Endothelial cell of umbilical vein (primary cell): Measurements from ENCODE around the gene CBY3. TPM values are rescaled to one million over a fixed set of nuclear protein-coding genes. Genes with fewer than 3 reads are reported as not detected.

Experiments
- BruUV-seq: library from RNA; stranded (reverse); fragments of 400-500 nt; replicated peaks from 2 replicates; lab custom pipeline; 2021; lab: Mats Ljungman, UMichigan
- CTCF ChIA-PET: fragments of 300-600, 350-600 bp; sonication (Branson Sonifier 250); formaldehyde crosslinking; loops from one replicate; lab custom pipeline; 2021; ENCODE audit warnings: antibody characterized with exemption, inconsistent platforms; lab: Charles Lee
- POLR2A ChIA-PET: fragments of 300-600, 350-600 bp; sonication (Branson Sonifier 250); formaldehyde crosslinking; loops from one replicate; lab custom pipeline; 2021; ENCODE audit warnings: antibody characterized with exemption, inconsistent platforms; lab: Charles Lee
- DNase-seq: peaks from one replicate; pipeline ENCODE4 v3.0.0-alpha.2; 2011; ENCODE audit warnings: low read depth, low spot score
- FAIRE-seq: peaks from 2 replicates; lab custom pipeline; 2011; peaks lifted over from hg19 to GRCh38; lab: Jason Lieb, UNC
- H2AFZ ChIP-seq: 2 replicates; pipeline ENCODE4 v1.6.0; 2012; ENCODE audit warnings: low read depth, low read length, control low read depth, inconsistent platforms
- H3K27ac ChIP-seq: 2 replicates; pipeline ENCODE4 v1.5.1; 2011; ENCODE audit warnings: low read depth, mild to moderate bottlenecking, control low read depth, low read length, moderate library complexity; ENCODE audit not compliant: insufficient read depth
- H3K27me3 ChIP-seq, 2 experiments: 2 replicates each; pipeline versions ENCODE4 v1.6.0 to v1.6.1; 2011; ENCODE audit warnings: low read length in 2 of 2, mixed read lengths in 1 of 2; ENCODE audit not compliant: control insufficient read depth in 2 of 2, insufficient read depth in 2 of 2
- H3K36me3 ChIP-seq, 2 experiments: 2 replicates in 1 of 2; 3 replicates in 1 of 2; pipeline ENCODE4 v1.5.1; 2011; ENCODE audit warnings: low read length in 2 of 2, mild to moderate bottlenecking in 1 of 2, moderate library complexity in 1 of 2; ENCODE audit not compliant: control insufficient read depth in 2 of 2, insufficient read depth in 2 of 2; ENCODE audit errors: extremely low read depth in 1 of 2
- H3K4me1 ChIP-seq: 3 replicates; pipeline ENCODE4 v1.5.1; 2011; ENCODE audit warnings: mild to moderate bottlenecking, low read length; ENCODE audit not compliant: control insufficient read depth, insufficient read depth; ENCODE audit errors: extremely low read depth
- H3K4me2 ChIP-seq: 2 replicates; pipeline ENCODE4 v1.6.1; 2011; ENCODE audit warnings: low read length, control low read depth, mixed read lengths; ENCODE audit not compliant: insufficient read depth
- H3K4me3 ChIP-seq, 3 experiments: fragments of 200-600 bp in 1 of 3; sonication (generic), shearing (Covaris generic) in 1 of 3; replicated peaks in 1 of 3; 2 replicates each; pipeline ENCODE4 v1.5.1; 2011 to 2016; ENCODE audit warnings: control low read depth in 3 of 3, low read length in 3 of 3, mild to moderate bottlenecking in 2 of 3, inconsistent platforms in 1 of 3, low read depth in 1 of 3, moderate library complexity in 1 of 3; ENCODE audit not compliant: insufficient read depth in 1 of 3
- H3K79me2 ChIP-seq: 2 replicates; pipeline ENCODE4 v1.6.0; 2012; ENCODE audit warnings: low read length, inconsistent platforms; ENCODE audit not compliant: control insufficient read depth, insufficient read depth
- H3K9ac ChIP-seq: replicated peaks from 2 replicates; pipeline ENCODE3; 2011; ENCODE audit warnings: low read length, control low read depth; ENCODE audit not compliant: insufficient read depth; ENCODE audit errors: extremely low read depth
- H3K9me1 ChIP-seq: replicated peaks from 3 replicates; pipeline ENCODE4 v1.6.0; 2011; ENCODE audit warnings: mild to moderate bottlenecking, low read length; ENCODE audit not compliant: control insufficient read depth, insufficient read depth; ENCODE audit errors: extremely low read depth
- H3K9me3 ChIP-seq: replicated peaks from 2 replicates; pipeline ENCODE4 v1.5.1; 2012; ENCODE audit warnings: low read length, inconsistent platforms; ENCODE audit not compliant: control insufficient read depth, insufficient read depth
- H4K20me1 ChIP-seq: replicated peaks from 2 replicates; pipeline ENCODE3; 2011; ENCODE audit warnings: mild to moderate bottlenecking, low read length; ENCODE audit not compliant: control insufficient read depth, insufficient read depth; ENCODE audit errors: extremely low read depth
- EZH2 ChIP-seq: IDR thresholded peaks from 2 replicates; pipeline ENCODE4 v1.6.1; 2012; ENCODE audit warnings: borderline replicate concordance, low read depth, mild to moderate bottlenecking, moderate library complexity, low read length, inconsistent platforms; ENCODE audit not compliant: severe bottlenecking
- FOS ChIP-seq: IDR thresholded peaks from 2 replicates; pipeline ENCODE4 v1.6.1; 2011; ENCODE audit warnings: mild to moderate bottlenecking, low read length, moderate library complexity, borderline replicate concordance; ENCODE audit not compliant: insufficient read depth
- GATA2 ChIP-seq: IDR thresholded peaks from 2 replicates; pipeline ENCODE4 v1.7.0; 2011; ENCODE audit warnings: low read depth, mild to moderate bottlenecking, moderate library complexity, mixed read lengths, low read length; ENCODE audit not compliant: insufficient read length, insufficient read depth
- JUN ChIP-seq: IDR thresholded peaks from 2 replicates; pipeline ENCODE4 v1.6.1; 2011; ENCODE audit warnings: borderline replicate concordance, low read depth; ENCODE audit not compliant: insufficient read length, insufficient read depth
- MYC ChIP-seq: IDR thresholded peaks from one replicate; pipeline ENCODE4 v1.6.1; 2011; ENCODE audit warnings: mild to moderate bottlenecking, low read depth, low read length
- POLR2A ChIP-seq: IDR thresholded peaks from 2 replicates; pipeline ENCODE4 v1.6.1; 2012; ENCODE audit warnings: low read depth, mild to moderate bottlenecking, control low read depth, low read length
- POLR2AphosphoS5 ChIP-seq: IDR thresholded peaks from 2 replicates; pipeline ENCODE4 v1.6.1; 2012; ENCODE audit warnings: low read depth, mild to moderate bottlenecking, control low read depth, low read length, moderate library complexity; ENCODE audit not compliant: insufficient read depth
- dilution Hi-C: fragments of 300-500 bp; cut with MboI; formaldehyde crosslinking; loops from one replicate; pipeline ENCODE4 v1.15.0; 2019; ENCODE audit warnings: low sequenced_read_pairs; ENCODE audit not compliant: extremely low pct_ligation_motif_present
- intact Hi-C: fragments of 100-400 bp; cut with micrococcal nuclease; formaldehyde crosslinking; loops from one replicate; pipeline ENCODE4 v1.10.0; 2022
- polyA plus RNA-seq, 4 experiments: library from polyadenylated mRNA; depleted of rRNA in 3 of 4; stranded (reverse) in 3 of 4; unstranded in 1 of 4; fragments of >200 nt; gene quantifications; 2 replicates each; pipeline versions ENCODE4 v1.2.1 to v1.2.3, GENCODE V29; 2011 to 2012; ENCODE audit warnings: missing spikeins in 1 of 4
- total RNA-seq: library from RNA; stranded (reverse); gene quantifications from 2 replicates; pipeline ENCODE4 v1.2.3, GENCODE V29; 2021
- TF ChIP-seq, protein P1 (sequence below), 2 donors: IDR thresholded peaks; 1 replicate in 1 of 2; 2 replicates in 1 of 2; pipeline ENCODE4 v1.5.1; 2011; ENCODE audit warnings: low read length in 2 of 2, mild to moderate bottlenecking in 2 of 2, moderate library complexity in 2 of 2, control low read depth in 1 of 2, inconsistent platforms in 1 of 2, low read depth in 1 of 2; ENCODE audit not compliant: insufficient read depth in 1 of 2; ENCODE audit errors: extremely low read depth in 1 of 2
- TF ChIP-seq, protein P2 (sequence below): IDR thresholded peaks from 2 replicates; pipeline ENCODE4 v1.6.1; 2011; ENCODE audit not compliant: insufficient read depth, insufficient read length

Gene CBY3
- total and polyA plus RNA-seq, 2 donors (not counting 3 experiments of a cell fraction or from before 2014, with no cell fraction given) = not detected

DNA sequence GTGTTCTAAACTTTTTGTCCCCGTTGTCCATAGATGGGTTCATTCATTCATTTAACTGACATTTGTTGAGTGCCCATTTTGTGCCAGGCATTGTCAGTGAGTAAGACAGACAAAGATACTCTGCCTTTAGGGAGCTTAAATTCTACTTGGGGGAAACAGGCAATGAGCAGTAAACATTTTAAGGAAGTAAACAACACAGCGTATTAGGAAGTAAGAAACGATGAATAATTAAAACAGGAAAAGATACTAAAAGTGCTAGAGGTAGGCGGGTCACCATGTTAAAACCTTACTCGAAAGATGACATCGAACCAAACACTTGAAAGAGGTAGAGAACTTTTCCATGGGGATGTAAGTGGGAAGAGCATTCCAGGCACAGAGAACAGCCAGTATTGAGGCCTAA, 46.3 kb upstream of the CBY3 start:
- H3K4me1 ChIP-seq = peaks cover 11% of the 10 kb centered on the region
- peaks cover 13% of the 10 kb centered on the region for H3K79me2 ChIP-seq
- no peak for FAIRE-seq
- no peak overlapping the region for H3K4me3 ChIP-seq
- ChIA-PET POLR2A (no interaction called here), CTCF (no interaction called here)
- no peak overlapping the region for H3K4me2 ChIP-seq
- intact Hi-C loops = no loop called here
- no peaks in the 10 kb centered on the region for H3K27me3 ChIP-seq
- no TSS peak for BruUV-seq
- H3K27ac ChIP-seq = no peak overlapping the region
- no peak overlapping the region for H3K9ac ChIP-seq
- H2AFZ ChIP-seq = no peak overlapping the region
- H3K9me3 ChIP-seq = no peaks in the 10 kb centered on the region
- peaks cover 55 to 67% of the 10 kb centered on the region in 2 experiments for H3K36me3 ChIP-seq
- H4K20me1 ChIP-seq = no peaks in the 10 kb centered on the region
- dilution Hi-C loops = no loop called here
- no peak for DNase-seq
- no peaks in the 10 kb centered on the region for H3K9me1 ChIP-seq
- TF ChIP-seq, protein P1, sequence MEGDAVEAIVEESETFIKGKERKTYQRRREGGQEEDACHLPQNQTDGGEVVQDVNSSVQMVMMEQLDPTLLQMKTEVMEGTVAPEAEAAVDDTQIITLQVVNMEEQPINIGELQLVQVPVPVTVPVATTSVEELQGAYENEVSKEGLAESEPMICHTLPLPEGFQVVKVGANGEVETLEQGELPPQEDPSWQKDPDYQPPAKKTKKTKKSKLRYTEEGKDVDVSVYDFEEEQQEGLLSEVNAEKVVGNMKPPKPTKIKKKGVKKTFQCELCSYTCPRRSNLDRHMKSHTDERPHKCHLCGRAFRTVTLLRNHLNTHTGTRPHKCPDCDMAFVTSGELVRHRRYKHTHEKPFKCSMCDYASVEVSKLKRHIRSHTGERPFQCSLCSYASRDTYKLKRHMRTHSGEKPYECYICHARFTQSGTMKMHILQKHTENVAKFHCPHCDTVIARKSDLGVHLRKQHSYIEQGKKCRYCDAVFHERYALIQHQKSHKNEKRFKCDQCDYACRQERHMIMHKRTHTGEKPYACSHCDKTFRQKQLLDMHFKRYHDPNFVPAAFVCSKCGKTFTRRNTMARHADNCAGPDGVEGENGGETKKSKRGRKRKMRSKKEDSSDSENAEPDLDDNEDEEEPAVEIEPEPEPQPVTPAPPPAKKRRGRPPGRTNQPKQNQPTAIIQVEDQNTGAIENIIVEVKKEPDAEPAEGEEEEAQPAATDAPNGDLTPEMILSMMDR (IDR thresholded peaks at IDR 0.05; ENCODE audit: extremely low read depth in 1 of 2, insufficient read depth in 1 of 2, low read depth in 1 of 2, low read length in 2 of 2) = no peak
- TF ChIP-seq EZH2 = no peak
- TF ChIP-seq, protein P2, sequence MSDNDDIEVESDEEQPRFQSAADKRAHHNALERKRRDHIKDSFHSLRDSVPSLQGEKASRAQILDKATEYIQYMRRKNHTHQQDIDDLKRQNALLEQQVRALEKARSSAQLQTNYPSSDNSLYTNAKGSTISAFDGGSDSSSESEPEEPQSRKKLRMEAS = no peak
- TF ChIP-seq GATA2 = no peak
- TF ChIP-seq POLR2AphosphoS5 = no peak
- TF ChIP-seq JUN = no peak
- no peak for TF ChIP-seq MYC
- no peak for TF ChIP-seq FOS
- TF ChIP-seq POLR2A = no peak
